ENCODE measurements around the gene EPS8. TPM values are rescaled to one million over a fixed set of nuclear protein-coding genes. Genes with fewer than 3 reads are reported as not detected.

EPS8 gene
- total RNA-seq, 4 donors from 2014 or later, result 39.0 to 85.2 (median 57.7) TPM

- Histone ChIP-seq H3K27me3 (no peaks in the 10 kb centered on the region), H3K4me1 (peaks cover 0 to 4% (median 0%) of the 10 kb centered on the region in 3 donors), H3K36me3 (no peaks in the 10 kb centered on the region), H3K27ac (no peak overlapping the region), H3K4me3 (no peak overlapping the region), H3K9me3 (no peaks in the 10 kb centered on the region)
- TF ChIP-seq CTCF (IDR thresholded peaks at IDR 0.05), result no peak
- no peak for TF ChIP-seq POLR2A (IDR thresholded peaks at IDR 0.05)
- no peak for TF ChIP-seq POLR2AphosphoS5 (IDR thresholded peaks at IDR 0.05)
- TF ChIP-seq EP300 (IDR thresholded peaks at IDR 0.05), result no peak
- no peak for ATAC-seq
- 78 to 100% methylated on average over 1 of the region's 1 CpG for WGBS, 2 donors (ENCODE audit: low coverage in 1 of 2)
Observed at GRCh38 chr12:15774819-15775218, 14.4 kb downstream of the EPS8 start.

- no peak for ATAC-seq
- Histone ChIP-seq H3K36me3 (no peaks in the 10 kb centered on the region), H3K27ac (no peak overlapping the region), H3K9me3 (no peaks in the 10 kb centered on the region), H3K4me1 (peaks cover 0 to 6% (median 0%) of the 10 kb centered on the region in 3 donors), H3K27me3 (no peaks in the 10 kb centered on the region), H3K4me3 (no peak overlapping the region)
- TF ChIP-seq CTCF (IDR thresholded peaks at IDR 0.05) (peak; percentile 12 to 31 (median 18)), POLR2A (IDR thresholded peaks at IDR 0.05) (no peak)
- WGBS, 2 donors (ENCODE audit: low coverage in 1 of 2), result 100% methylated on average over 2 of the region's 2 CpGs
Observed at GRCh38 chr12:15772405-15773018, 16.7 kb downstream of the EPS8 start.

DNA sequence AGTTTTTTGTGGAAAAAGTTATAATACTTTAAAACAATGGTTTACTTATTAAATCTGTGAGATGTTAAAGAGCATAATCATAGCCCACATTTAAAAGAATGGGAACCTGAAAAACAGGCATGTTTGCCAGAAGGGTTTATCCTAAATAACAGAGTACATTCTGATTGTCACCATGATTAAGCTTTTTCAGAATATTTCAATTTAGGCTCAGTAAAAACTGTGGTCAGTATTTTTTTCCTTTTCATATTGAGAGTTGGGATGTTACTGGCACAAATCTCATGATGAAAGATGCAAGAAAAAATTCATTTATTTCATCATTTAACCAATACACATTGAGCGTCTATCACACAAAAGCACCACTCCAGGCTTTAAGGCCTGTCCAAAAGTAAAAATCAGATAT lies 18.6 kb downstream of the EPS8 start:
- 67% methylated on average over 1 of the region's 1 CpG; no CpG with 5 or more reads in 1 of the 2 donors for WGBS, 2 donors (ENCODE audit: low coverage in 1 of 2)
- TF ChIP-seq EP300 (IDR thresholded peaks at IDR 0.05), result no peak
- TF ChIP-seq CTCF (IDR thresholded peaks at IDR 0.05), result no peak
- no peak for TF ChIP-seq POLR2AphosphoS5 (IDR thresholded peaks at IDR 0.05)
- no peak for TF ChIP-seq POLR2A (IDR thresholded peaks at IDR 0.05)
- Histone ChIP-seq H3K4me3 (no peak overlapping the region), H3K4me1 (peaks cover 0 to 14% (median 0%) of the 10 kb centered on the region in 3 donors), H3K36me3 (no peaks in the 10 kb centered on the region), H3K9me3 (no peaks in the 10 kb centered on the region), H3K27ac (no peak overlapping the region), H3K27me3 (no peaks in the 10 kb centered on the region)
- ATAC-seq, result no peak

DNA sequence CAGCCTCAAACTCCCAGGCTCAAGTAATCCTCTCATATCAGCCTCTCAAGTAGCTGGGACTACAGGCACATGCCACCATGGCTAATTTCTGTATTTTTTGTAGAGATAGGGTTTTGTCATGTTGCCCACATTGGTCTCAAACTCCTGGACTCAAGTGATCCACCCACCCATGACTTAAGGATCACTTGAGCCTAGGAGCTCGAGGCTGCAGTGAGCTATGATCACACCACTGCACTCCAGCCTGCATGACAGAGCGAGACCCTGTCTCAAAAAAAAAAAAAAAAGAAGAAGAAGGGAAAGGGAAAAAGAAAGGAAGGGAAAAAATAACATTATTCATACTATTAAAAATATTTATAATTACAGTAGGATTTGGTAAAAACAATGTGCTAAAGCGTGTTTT lies 19.2 kb downstream of the EPS8 start:
- 67 to 75% methylated on average over 1 of the region's 3 CpGs for WGBS, 2 donors (ENCODE audit: low coverage in 1 of 2)
- no peak for ATAC-seq
- no peaks in the 10 kb centered on the region for H3K36me3 ChIP-seq
- H3K27me3 ChIP-seq, result no peaks in the 10 kb centered on the region
- no peak overlapping the region for H3K27ac ChIP-seq
- H3K4me3 ChIP-seq, result no peak overlapping the region
- H3K9me3 ChIP-seq, result no peaks in the 10 kb centered on the region
- H3K4me1 ChIP-seq, result peaks cover 0 to 14% (median 1%) of the 10 kb centered on the region in 3 donors
- TF ChIP-seq POLR2AphosphoS5 (IDR thresholded peaks at IDR 0.05) (no peak), CTCF (IDR thresholded peaks at IDR 0.05) (no peak), EP300 (IDR thresholded peaks at IDR 0.05) (no peak), POLR2A (IDR thresholded peaks at IDR 0.05) (no peak)

- no peaks in the 10 kb centered on the region for H3K9me3 ChIP-seq
- H3K4me3 ChIP-seq, result no peak overlapping the region
- ATAC-seq, result no peak
- H3K27me3 ChIP-seq, result no peaks in the 10 kb centered on the region
- no peak overlapping the region for H3K27ac ChIP-seq
- H3K36me3 ChIP-seq, result no peaks in the 10 kb centered on the region
- peaks cover 0 to 14% (median 3%) of the 10 kb centered on the region in 3 donors for H3K4me1 ChIP-seq
- no peak for TF ChIP-seq EP300 (IDR thresholded peaks at IDR 0.05)
- TF ChIP-seq POLR2A (IDR thresholded peaks at IDR 0.05), result no peak
- no peak for TF ChIP-seq POLR2AphosphoS5 (IDR thresholded peaks at IDR 0.05)
- no peak for TF ChIP-seq CTCF (IDR thresholded peaks at IDR 0.05)
- WGBS, 2 donors (ENCODE audit: low coverage in 1 of 2), result 55 to 62% methylated on average over 3 of the region's 3 CpGs
Observed at GRCh38 chr12:15769586-15769985, 19.6 kb downstream of the EPS8 start.

Data from gastroesophageal sphincter (tissue), 4 donors.